Vagina (tissue), 2 donors: ENCODE results near the gene SLC39A1.
"Not testable (repeated sequence)": the region's sequence is repeated elsewhere in the genome, so short reads cannot be mapped to it uniquely, and the experiment has no call there.

Source experiments
- POLR2A ChIP-seq, 2 donors: fragments of 450-650 bp; IDR thresholded peaks; one replicate each; pipeline ENCODE4 v1.6.1; 2017; ENCODE audit warnings: antibody characterized with exemption in 2 of 2, mild to moderate bottlenecking in 2 of 2, moderate library complexity in 2 of 2
- TF ChIP-seq, protein P1 (sequence below), 3 experiments: fragments of 450-650 bp in 2 of 3; fragments of 200-600 bp in 1 of 3; sonication (generic) in 1 of 3; IDR thresholded peaks; one replicate each; pipeline ENCODE4 v1.5.1; 2017 to 2019; ENCODE audit warnings: antibody characterized with exemption in 3 of 3, mild to moderate bottlenecking in 2 of 3, moderate library complexity in 2 of 3

DNA sequence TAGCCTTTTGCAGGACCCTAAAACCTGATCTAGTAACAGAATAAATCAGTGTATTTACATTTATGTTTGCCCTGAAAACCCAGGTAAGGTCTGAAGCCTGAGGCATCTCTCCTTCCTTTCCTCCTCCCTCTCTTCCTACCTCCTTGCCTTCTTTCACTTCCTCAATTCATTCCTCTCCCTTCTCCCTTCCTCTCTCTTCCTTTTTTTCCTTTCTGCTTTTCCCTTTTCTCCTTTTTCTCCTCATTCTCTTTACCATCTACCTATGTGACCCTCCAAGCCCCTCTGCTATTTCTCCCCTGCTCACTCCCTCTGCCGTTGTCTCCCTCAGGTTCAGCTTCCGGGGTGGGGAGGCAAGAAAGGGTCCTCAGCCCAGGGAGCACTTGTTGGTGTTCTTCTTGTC lies 18.4 kb upstream of the SLC39A1 start:
- TF ChIP-seq, protein P1, sequence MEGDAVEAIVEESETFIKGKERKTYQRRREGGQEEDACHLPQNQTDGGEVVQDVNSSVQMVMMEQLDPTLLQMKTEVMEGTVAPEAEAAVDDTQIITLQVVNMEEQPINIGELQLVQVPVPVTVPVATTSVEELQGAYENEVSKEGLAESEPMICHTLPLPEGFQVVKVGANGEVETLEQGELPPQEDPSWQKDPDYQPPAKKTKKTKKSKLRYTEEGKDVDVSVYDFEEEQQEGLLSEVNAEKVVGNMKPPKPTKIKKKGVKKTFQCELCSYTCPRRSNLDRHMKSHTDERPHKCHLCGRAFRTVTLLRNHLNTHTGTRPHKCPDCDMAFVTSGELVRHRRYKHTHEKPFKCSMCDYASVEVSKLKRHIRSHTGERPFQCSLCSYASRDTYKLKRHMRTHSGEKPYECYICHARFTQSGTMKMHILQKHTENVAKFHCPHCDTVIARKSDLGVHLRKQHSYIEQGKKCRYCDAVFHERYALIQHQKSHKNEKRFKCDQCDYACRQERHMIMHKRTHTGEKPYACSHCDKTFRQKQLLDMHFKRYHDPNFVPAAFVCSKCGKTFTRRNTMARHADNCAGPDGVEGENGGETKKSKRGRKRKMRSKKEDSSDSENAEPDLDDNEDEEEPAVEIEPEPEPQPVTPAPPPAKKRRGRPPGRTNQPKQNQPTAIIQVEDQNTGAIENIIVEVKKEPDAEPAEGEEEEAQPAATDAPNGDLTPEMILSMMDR (IDR thresholded peaks at IDR 0.05) = not testable (repeated sequence)
- TF ChIP-seq POLR2A (IDR thresholded peaks at IDR 0.05) = not testable (repeated sequence)
